ENCODE measurements around the gene GPR62. TPM values are rescaled to one million over a fixed set of nuclear protein-coding genes. Genes with fewer than 3 reads are reported as not detected.

The GPR62 gene
- total RNA-seq, 1 donor from 2014 or later: not detected

GRCh38 chr3:51954105-51954504, 1.1 kb upstream of the GPR62 start:
- no peak for DNase-seq (ENCODE audit: low read depth)

- no peak for DNase-seq (ENCODE audit: low read depth)
Observed at GRCh38 chr3:51954713-51955112, 468 bp upstream of the GPR62 start.

- no peak for DNase-seq (ENCODE audit: low read depth)
Observed at GRCh38 chr3:51955893-51956770, 951 bp downstream of the GPR62 start.

- DNase-seq (ENCODE audit: low read depth): no peak
Observed at GRCh38 chr3:51957520-51958205, 2.5 kb downstream of the GPR62 start.

GRCh38 chr3:51958603-51959521, 3.7 kb downstream of the GPR62 start:
- DNase-seq (ENCODE audit: low read depth): no peak

- DNase-seq (ENCODE audit: low read depth): no peak
Observed at GRCh38 chr3:51959651-51960050, 4.5 kb downstream of the GPR62 start.

GRCh38 chr3:51960386-51960785, 5.2 kb downstream of the GPR62 start:
- DNase-seq (ENCODE audit: low read depth): no peak

- DNase-seq (ENCODE audit: low read depth): no peak
Observed at GRCh38 chr3:51961011-51961410, 5.8 kb downstream of the GPR62 start.

- DNase-seq (ENCODE audit: low read depth): no peak
Observed at GRCh38 chr3:51961602-51962569, 6.7 kb downstream of the GPR62 start.

- no peak for DNase-seq (ENCODE audit: low read depth)
Observed at GRCh38 chr3:51962854-51963530, 7.8 kb downstream of the GPR62 start.

GRCh38 chr3:51963951-51964451, 8.8 kb downstream of the GPR62 start:
- peak; percentile 97 for DNase-seq (ENCODE audit: low read depth)

- no peak for DNase-seq (ENCODE audit: low read depth)
Observed at GRCh38 chr3:51964521-51964920, 9.3 kb downstream of the GPR62 start.

- DNase-seq (ENCODE audit: low read depth): no peak
Observed at GRCh38 chr3:51966016-51966415, 10.8 kb downstream of the GPR62 start.

GRCh38 chr3:51966486-51966885, 11.3 kb downstream of the GPR62 start:
- no peak for DNase-seq (ENCODE audit: low read depth)

- no peak for DNase-seq (ENCODE audit: low read depth)
Observed at GRCh38 chr3:51966922-51967383, 11.8 kb downstream of the GPR62 start.

- DNase-seq (ENCODE audit: low read depth): peak; percentile 74
Observed at GRCh38 chr3:51967384-51968169, 12.4 kb downstream of the GPR62 start, which contains the start of gene PCBP4. Gene PCBP4 (minus strand): TSS chr3:51967454. CDS start chr3:51961240, 6,214 bp downstream.

- peak; percentile 56 for DNase-seq (ENCODE audit: low read depth)
Observed at GRCh38 chr3:51968170-51968775, 13.1 kb downstream of the GPR62 start.
